Suprapubic skin (tissue), 4 donors: Measurements from ENCODE around the gene PSTPIP1.

Experiments used
- POLR2A ChIP-seq, 2 donors: fragments of 450-650 bp; IDR thresholded peaks; one replicate each; pipeline ENCODE4 v1.6.1; 2017; ENCODE audit warnings: antibody characterized with exemption in 2 of 2, mild to moderate bottlenecking in 2 of 2, moderate library complexity in 2 of 2
- POLR2AphosphoS5 ChIP-seq, 3 donors: sonication (generic); formaldehyde crosslinking; IDR thresholded peaks; one replicate each; pipeline ENCODE4 v1.6.1; 2017; ENCODE audit warnings: antibody characterized with exemption in 3 of 3
- TF ChIP-seq, protein P1 (sequence below), 2 donors: fragments of 200-600 bp in 1 of 2; fragments of 450-650 bp in 1 of 2; sonication (generic) in 1 of 2; IDR thresholded peaks; one replicate each; pipeline ENCODE4 v1.5.1; 2016 to 2019; ENCODE audit warnings: antibody characterized with exemption in 2 of 2, mild to moderate bottlenecking in 1 of 2, moderate library complexity in 1 of 2

DNA sequence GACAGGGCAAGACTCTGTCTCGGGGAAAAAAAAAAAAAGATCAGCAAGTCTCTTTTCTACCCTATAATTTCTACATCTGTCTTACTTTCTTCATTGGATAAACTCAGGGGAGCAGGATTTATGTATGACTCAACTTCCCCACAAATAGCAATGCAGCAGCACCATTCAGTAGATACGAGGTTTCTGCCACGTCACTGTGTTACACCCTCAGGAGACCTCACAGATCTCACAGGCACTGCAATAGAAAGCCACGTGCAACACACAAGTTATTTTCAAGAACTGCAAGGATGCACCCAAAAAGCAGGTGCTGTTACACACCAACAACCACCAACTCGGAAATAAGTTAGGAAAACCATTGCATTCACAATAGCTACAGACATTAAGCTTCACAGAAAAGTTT lies 45.7 kb downstream of the PSTPIP1 start:
- TF ChIP-seq, protein P1, sequence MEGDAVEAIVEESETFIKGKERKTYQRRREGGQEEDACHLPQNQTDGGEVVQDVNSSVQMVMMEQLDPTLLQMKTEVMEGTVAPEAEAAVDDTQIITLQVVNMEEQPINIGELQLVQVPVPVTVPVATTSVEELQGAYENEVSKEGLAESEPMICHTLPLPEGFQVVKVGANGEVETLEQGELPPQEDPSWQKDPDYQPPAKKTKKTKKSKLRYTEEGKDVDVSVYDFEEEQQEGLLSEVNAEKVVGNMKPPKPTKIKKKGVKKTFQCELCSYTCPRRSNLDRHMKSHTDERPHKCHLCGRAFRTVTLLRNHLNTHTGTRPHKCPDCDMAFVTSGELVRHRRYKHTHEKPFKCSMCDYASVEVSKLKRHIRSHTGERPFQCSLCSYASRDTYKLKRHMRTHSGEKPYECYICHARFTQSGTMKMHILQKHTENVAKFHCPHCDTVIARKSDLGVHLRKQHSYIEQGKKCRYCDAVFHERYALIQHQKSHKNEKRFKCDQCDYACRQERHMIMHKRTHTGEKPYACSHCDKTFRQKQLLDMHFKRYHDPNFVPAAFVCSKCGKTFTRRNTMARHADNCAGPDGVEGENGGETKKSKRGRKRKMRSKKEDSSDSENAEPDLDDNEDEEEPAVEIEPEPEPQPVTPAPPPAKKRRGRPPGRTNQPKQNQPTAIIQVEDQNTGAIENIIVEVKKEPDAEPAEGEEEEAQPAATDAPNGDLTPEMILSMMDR (IDR thresholded peaks at IDR 0.05): no peak
- no peak for TF ChIP-seq POLR2A (IDR thresholded peaks at IDR 0.05)
- TF ChIP-seq POLR2AphosphoS5 (IDR thresholded peaks at IDR 0.05): no peak
